Muscle layer of duodenum (tissue), 2 donors: ENCODE measurements around the gene BAX.
A peak's percentile ranks its signal among the peaks of the same experiment; 100 is the strongest.

Source experiments
- H3K27ac ChIP-seq: one replicate; pipeline ENCODE4 v1.7.0; 2013; ENCODE audit warnings: mild to moderate bottlenecking, low read length
- H3K27me3 ChIP-seq: one replicate; pipeline ENCODE4 v1.7.0; 2013; ENCODE audit warnings: low read depth, mild to moderate bottlenecking, control low read depth, low read length
- H3K36me3 ChIP-seq, 2 donors: one replicate each; pipeline ENCODE4 v1.7.0; 2013; ENCODE audit warnings: low read length in 2 of 2, control low read depth in 1 of 2, mild to moderate bottlenecking in 1 of 2; ENCODE audit not compliant: insufficient read depth in 2 of 2, control insufficient read depth in 1 of 2
- H3K4me1 ChIP-seq, 2 donors: one replicate each; pipeline ENCODE4 v1.7.0; 2013; ENCODE audit warnings: low read length in 2 of 2, mild to moderate bottlenecking in 2 of 2, control low read depth in 1 of 2, moderate library complexity in 1 of 2; ENCODE audit not compliant: insufficient read depth in 2 of 2, control insufficient read depth in 1 of 2
- H3K4me3 ChIP-seq, 2 donors: one replicate each; pipeline ENCODE4 v1.7.0; 2013; ENCODE audit warnings: low read length in 2 of 2, low read depth in 1 of 2, mild to moderate bottlenecking in 1 of 2
- H3K9me3 ChIP-seq, 2 donors: one replicate each; pipeline ENCODE4 v1.7.0; 2013; ENCODE audit warnings: low read length in 2 of 2, control low read depth in 1 of 2, mild to moderate bottlenecking in 1 of 2; ENCODE audit not compliant: control insufficient read depth in 1 of 2
- donor health status: healthy.

BAX gene

GRCh38 chr19:48991011-48991609, 36.4 kb downstream of the BAX start:
- Histone ChIP-seq H3K4me1 (peaks cover 5 to 32% of the 10 kb centered on the region in 2 donors), H3K36me3 (peaks cover 0 to 24% of the 10 kb centered on the region in 2 donors), H3K27ac (no peak overlapping the region), H3K4me3 (no peak overlapping the region), H3K9me3 (no peaks in the 10 kb centered on the region), H3K27me3 (no peaks in the 10 kb centered on the region)

- H3K27me3 ChIP-seq, result no peaks in the 10 kb centered on the region
- H3K4me3 ChIP-seq, result peak overlapping the region; percentile 87 to 92
- peaks cover 0 to 19% of the 10 kb centered on the region in 2 donors for H3K36me3 ChIP-seq
- H3K9me3 ChIP-seq, result no peaks in the 10 kb centered on the region
- H3K4me1 ChIP-seq, result peaks cover 5 to 32% of the 10 kb centered on the region in 2 donors
- peak overlapping the region; percentile 98 for H3K27ac ChIP-seq
Measured at GRCh38 chr19:48991873-48992580, 37.4 kb downstream of the BAX start.

- peak overlapping the region; percentile 87 to 92 for H3K4me3 ChIP-seq
- peak overlapping the region; percentile 98 for H3K27ac ChIP-seq
- peaks cover 0 to 19% of the 10 kb centered on the region in 2 donors for H3K36me3 ChIP-seq
- peaks cover 5 to 32% of the 10 kb centered on the region in 2 donors for H3K4me1 ChIP-seq
- no peaks in the 10 kb centered on the region for H3K9me3 ChIP-seq
- H3K27me3 ChIP-seq, result no peaks in the 10 kb centered on the region
Measured at GRCh38 chr19:48992581-48993174, 38.0 kb downstream of the BAX start.

GRCh38 chr19:48993175-48994034, 38.7 kb downstream of the BAX start, which contains the start of the genes GYS1 and RUVBL2:
TSS of gene GYS1 (minus strand) at chr19:48993309. CDS start at chr19:48993112, 197 bp downstream.
TSS of gene RUVBL2 (plus strand) at chr19:48993887. CDS start at chr19:48993912, 25 bp downstream.
- no peaks in the 10 kb centered on the region for H3K9me3 ChIP-seq
- peaks cover 0 to 14% of the 10 kb centered on the region in 2 donors for H3K36me3 ChIP-seq
- peak within 1 kb of the TSS; percentile 98 for H3K27ac ChIP-seq
- H3K27me3 ChIP-seq, result no peaks in the 10 kb centered on the region
- H3K4me1 ChIP-seq, result peaks cover 5 to 32% of the 10 kb centered on the region in 2 donors
- H3K4me3 ChIP-seq, result peak within 1 kb of the TSS; percentile 87 to 92

- peaks cover 0 to 7% of the 10 kb centered on the region in 2 donors for H3K36me3 ChIP-seq
- H3K27me3 ChIP-seq, result no peaks in the 10 kb centered on the region
- H3K4me1 ChIP-seq, result peaks cover 5 to 32% of the 10 kb centered on the region in 2 donors
- peak overlapping the region; percentile 90 for H3K27ac ChIP-seq
- H3K4me3 ChIP-seq, result peak overlapping the region; percentile 87 to 92
- no peaks in the 10 kb centered on the region for H3K9me3 ChIP-seq
Measured at GRCh38 chr19:48994035-48994386, 39.3 kb downstream of the BAX start.

- H3K36me3 ChIP-seq, result peaks cover under 1 to 4% of the 10 kb centered on the region in 2 donors
- H3K4me1 ChIP-seq, result peaks cover 0 to 12% of the 10 kb centered on the region in 2 donors
- no peaks in the 10 kb centered on the region for H3K27me3 ChIP-seq
- H3K9me3 ChIP-seq, result no peaks in the 10 kb centered on the region
- H3K4me3 ChIP-seq, result no peak overlapping the region
- H3K27ac ChIP-seq, result no peak overlapping the region
Measured at GRCh38 chr19:48997972-48998371, 43.3 kb downstream of the BAX start.

GRCh38 chr19:48999481-49000325, 45.0 kb downstream of the BAX start:
- Histone ChIP-seq H3K4me3 (no peak overlapping the region), H3K9me3 (no peaks in the 10 kb centered on the region), H3K4me1 (peaks cover 0 to 3% of the 10 kb centered on the region in 2 donors), H3K27ac (no peak overlapping the region), H3K36me3 (peaks cover 8 to 17% of the 10 kb centered on the region in 2 donors), H3K27me3 (no peaks in the 10 kb centered on the region)

- Histone ChIP-seq H3K4me1 (no peaks in the 10 kb centered on the region), H3K27me3 (no peaks in the 10 kb centered on the region), H3K36me3 (peaks cover 31 to 46% of the 10 kb centered on the region in 2 donors), H3K4me3 (no peak overlapping the region), H3K9me3 (no peaks in the 10 kb centered on the region), H3K27ac (no peak overlapping the region)
Measured at GRCh38 chr19:49004133-49004532, 49.5 kb downstream of the BAX start.

GRCh38 chr19:49004964-49005614, 50.4 kb downstream of the BAX start:
- Histone ChIP-seq H3K9me3 (no peaks in the 10 kb centered on the region), H3K4me1 (no peaks in the 10 kb centered on the region), H3K27ac (no peak overlapping the region), H3K27me3 (no peaks in the 10 kb centered on the region), H3K36me3 (peaks cover 27 to 55% of the 10 kb centered on the region in 2 donors), H3K4me3 (no peak overlapping the region)

GRCh38 chr19:49006905-49007304, 52.2 kb downstream of the BAX start:
- Histone ChIP-seq H3K27ac (no peak overlapping the region), H3K27me3 (no peaks in the 10 kb centered on the region), H3K4me3 (no peak overlapping the region), H3K9me3 (no peaks in the 10 kb centered on the region), H3K36me3 (peaks cover 35 to 73% of the 10 kb centered on the region in 2 donors), H3K4me1 (no peaks in the 10 kb centered on the region)
